NOMO-1 treated with dmso at 0.1 percent for 144 hours (cell line): ENCODE results near the gene CDH23.

Experiments
- DNase-seq: peaks from one replicate; lab custom pipeline; 2025; ENCODE audit not compliant: unreplicated experiment; lab: John Stamatoyannopoulos, UW

Gene CDH23

GRCh38 chr10:71511206-71511605 lies 114.5 kb downstream of the CDH23 start:
- no peak for DNase-seq

GRCh38 chr10:71512312-71512711 lies 115.6 kb downstream of the CDH23 start:
- no peak for DNase-seq

- no peak for DNase-seq
These were observed 116.2 kb downstream of the CDH23 start for GRCh38 chr10:71512761-71513539.

- DNase-seq, result no peak
These were observed 116.8 kb downstream of the CDH23 start for GRCh38 chr10:71513540-71513853.

DNA sequence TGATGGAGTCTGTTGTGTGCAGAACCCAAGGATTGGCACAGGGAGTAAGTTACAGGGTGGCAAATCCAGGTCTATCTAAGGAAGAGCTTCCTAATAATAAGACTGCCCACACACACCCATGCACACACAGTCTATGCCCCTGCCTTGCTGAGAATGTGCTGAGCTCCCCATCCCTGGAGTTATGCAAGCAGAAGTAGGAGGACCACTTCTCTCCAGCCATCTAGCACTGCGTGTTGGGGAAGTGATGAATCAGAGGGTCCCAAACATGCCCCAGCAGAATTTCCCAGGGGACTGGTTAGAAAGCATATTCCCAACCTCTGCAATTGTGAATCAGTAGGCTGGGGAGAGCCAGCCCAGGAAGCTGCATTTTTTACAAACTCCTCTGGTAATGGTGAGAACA lies 117.2 kb downstream of the CDH23 start:
- DNase-seq, result no peak

DNA sequence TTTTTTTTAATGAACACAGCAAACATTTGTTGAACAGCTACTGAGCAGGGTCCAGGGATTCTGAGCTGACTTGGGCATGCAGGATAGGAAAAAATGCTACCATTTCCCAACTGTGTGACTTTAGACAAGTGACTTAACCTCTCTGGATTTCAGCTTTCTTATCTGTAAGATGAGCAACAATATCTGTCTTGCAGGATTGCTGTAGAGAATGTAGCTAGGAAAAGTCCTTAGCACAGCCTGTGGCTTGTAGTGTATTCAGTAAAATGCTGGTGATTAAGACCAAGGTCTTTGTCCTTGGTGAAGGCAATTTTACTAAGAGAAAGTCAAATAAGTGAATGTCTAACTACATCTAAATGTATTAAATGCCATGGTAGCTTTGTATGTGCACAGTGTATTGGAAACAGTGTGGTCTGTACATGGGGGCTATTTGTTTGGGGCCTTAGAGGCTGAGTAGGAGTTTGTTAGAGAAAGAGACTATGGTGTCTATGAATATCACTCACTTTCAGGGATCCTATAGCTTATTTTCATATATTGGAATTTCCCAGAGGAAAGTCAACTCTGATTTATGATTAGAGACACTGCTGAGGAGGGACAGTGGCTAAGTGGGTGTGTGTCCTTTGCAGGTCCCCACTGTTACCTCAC lies 118.9 kb downstream of the CDH23 start:
- no peak for DNase-seq

DNA sequence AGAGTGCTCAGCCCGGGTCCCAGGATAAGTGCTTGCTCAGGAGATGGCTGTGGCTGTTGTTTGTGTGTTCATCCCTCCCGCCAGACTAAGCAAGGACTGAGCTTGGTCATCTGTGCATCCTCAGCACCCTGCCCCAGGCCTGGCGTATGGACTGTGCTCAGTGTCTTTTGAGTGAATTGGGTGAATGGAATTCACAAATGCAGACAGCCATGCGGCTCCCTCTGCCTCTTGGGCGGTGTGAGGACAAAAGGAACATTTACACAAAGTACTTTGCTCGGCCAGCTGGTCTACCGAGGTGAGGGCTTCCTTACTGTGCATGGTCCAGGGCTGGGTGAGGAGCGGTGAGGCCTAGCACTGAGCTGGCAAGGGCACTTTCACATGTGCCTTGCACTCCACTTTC lies 120.2 kb downstream of the CDH23 start:
- DNase-seq, result no peak

- DNase-seq, result no peak
These were observed 120.8 kb downstream of the CDH23 start for GRCh38 chr10:71517298-71518169.

DNA sequence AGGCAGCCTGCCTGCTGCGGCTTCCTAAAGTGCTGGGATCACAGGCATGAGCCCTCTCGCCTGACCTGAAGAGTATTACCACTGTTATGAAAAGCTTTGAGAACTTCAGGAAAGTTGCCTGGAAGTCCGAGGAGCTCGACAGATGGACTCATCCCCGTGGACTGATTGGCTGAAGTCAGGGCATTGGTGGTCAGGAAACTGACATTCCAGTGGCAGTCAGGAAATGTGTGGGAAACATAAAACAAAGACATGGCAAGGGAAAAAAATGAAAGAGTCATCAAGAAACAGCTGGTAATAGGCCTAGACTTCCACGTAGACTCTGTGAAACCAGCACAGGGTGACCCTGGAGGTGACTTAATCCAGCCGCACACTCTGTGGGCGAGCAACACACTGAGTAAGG lies 123.3 kb downstream of the CDH23 start:
- DNase-seq, result no peak

GRCh38 chr10:71521504-71522441 lies 125.1 kb downstream of the CDH23 start:
- no peak for DNase-seq

GRCh38 chr10:71522442-71523144 lies 125.9 kb downstream of the CDH23 start:
- DNase-seq, result no peak

GRCh38 chr10:71523756-71524155 lies 127.0 kb downstream of the CDH23 start:
- no peak for DNase-seq

GRCh38 chr10:71525092-71525491 lies 128.4 kb downstream of the CDH23 start:
- no peak for DNase-seq

GRCh38 chr10:71525721-71526120 lies 129.0 kb downstream of the CDH23 start:
- DNase-seq, result no peak

- DNase-seq, result no peak
These were observed 129.9 kb downstream of the CDH23 start for GRCh38 chr10:71526653-71527052.

DNA sequence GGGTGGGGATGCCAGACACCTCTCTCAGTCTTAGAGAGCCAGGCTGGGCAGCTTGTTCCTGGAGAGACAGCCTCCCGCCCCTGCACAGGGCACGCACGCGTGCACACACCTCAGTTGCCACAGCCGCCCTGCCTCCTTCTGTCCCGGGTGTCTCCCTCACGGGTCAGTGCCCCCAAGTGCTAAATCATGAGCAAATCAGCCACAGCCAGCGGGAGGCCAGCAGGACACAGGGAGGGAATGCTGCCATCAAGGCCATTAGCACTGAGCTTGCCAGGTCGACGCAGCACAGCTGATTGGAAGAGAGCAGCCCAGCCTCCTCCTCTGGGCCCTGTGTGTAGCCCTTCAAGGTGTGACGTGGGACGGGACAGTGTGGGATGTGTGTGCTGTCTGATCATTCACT lies 130.4 kb downstream of the CDH23 start:
- DNase-seq, result no peak

- no peak for DNase-seq
These were observed 131.9 kb downstream of the CDH23 start for GRCh38 chr10:71528371-71529206.

- DNase-seq, result no peak
These were observed 132.6 kb downstream of the CDH23 start for GRCh38 chr10:71529207-71529827.

DNA sequence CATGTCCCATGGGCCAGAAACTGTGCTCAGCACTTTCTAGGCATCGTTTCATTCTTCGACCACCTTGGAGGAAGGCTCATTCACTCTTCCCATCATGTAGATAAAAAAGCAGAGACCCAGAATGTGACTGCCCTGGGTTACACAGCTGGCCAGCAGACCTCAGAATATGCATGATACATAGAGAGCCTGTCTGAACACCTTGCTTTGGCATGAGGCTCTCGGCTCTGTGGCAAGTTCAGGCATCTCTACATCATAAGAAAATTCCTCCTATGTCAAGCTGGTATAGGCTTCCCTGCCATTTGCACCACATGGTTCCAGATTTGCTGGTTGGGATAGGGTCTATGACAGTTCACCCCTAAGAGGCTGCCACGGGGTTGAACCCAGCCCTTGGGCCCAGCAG lies 134.1 kb downstream of the CDH23 start:
- no peak for DNase-seq
